ENCODE data around the gene GPAT3.

Gene GPAT3

GRCh38 chr4:83535520-83536361 lies at the start of gene GPAT3:
Gene GPAT3 (plus strand): TSS chr4:83536108. CDS start chr4:83536623, 515 bp downstream.
- no peak within 1 kb of the TSS for H3K4me3 ChIP-seq (ENCODE audit: low read length)
- no peaks in the 10 kb centered on the region for H3K4me1 ChIP-seq (ENCODE audit: control insufficient read depth, low read length)
- no peaks in the 10 kb centered on the region for H3F3A ChIP-seq (ENCODE audit: control insufficient read depth, insufficient read depth)
- TF ChIP-seq, protein P1, sequence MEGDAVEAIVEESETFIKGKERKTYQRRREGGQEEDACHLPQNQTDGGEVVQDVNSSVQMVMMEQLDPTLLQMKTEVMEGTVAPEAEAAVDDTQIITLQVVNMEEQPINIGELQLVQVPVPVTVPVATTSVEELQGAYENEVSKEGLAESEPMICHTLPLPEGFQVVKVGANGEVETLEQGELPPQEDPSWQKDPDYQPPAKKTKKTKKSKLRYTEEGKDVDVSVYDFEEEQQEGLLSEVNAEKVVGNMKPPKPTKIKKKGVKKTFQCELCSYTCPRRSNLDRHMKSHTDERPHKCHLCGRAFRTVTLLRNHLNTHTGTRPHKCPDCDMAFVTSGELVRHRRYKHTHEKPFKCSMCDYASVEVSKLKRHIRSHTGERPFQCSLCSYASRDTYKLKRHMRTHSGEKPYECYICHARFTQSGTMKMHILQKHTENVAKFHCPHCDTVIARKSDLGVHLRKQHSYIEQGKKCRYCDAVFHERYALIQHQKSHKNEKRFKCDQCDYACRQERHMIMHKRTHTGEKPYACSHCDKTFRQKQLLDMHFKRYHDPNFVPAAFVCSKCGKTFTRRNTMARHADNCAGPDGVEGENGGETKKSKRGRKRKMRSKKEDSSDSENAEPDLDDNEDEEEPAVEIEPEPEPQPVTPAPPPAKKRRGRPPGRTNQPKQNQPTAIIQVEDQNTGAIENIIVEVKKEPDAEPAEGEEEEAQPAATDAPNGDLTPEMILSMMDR (IDR thresholded peaks at IDR 0.05; ENCODE audit: low read depth, low read length, poor library complexity, severe bottlenecking): no peak
- no peaks in the 10 kb centered on the region for H3K9me2 ChIP-seq (replicated peaks; ENCODE audit: control insufficient read depth, low read length)
- peaks cover 36% of the 10 kb centered on the region for H3K27me3 ChIP-seq (ENCODE audit: control insufficient read depth, low read length)
- H4K20me1 ChIP-seq (ENCODE audit: control insufficient read depth, insufficient read depth, low read depth, low read length): no peaks in the 10 kb centered on the region
- H3K4me2 ChIP-seq (ENCODE audit: low read length): no peak within 1 kb of the TSS
- no peaks in the 10 kb centered on the region for H3K36me3 ChIP-seq (ENCODE audit: control insufficient read depth, low read length)
- H3K27ac ChIP-seq (ENCODE audit: low read depth, low read length): no peak within 1 kb of the TSS
- no peaks in the 10 kb centered on the region for H3K79me2 ChIP-seq (ENCODE audit: control insufficient read depth, low read length)
- H3K9me3 ChIP-seq (ENCODE audit: control insufficient read depth, insufficient read depth, low read length): no peaks in the 10 kb centered on the region

DNA sequence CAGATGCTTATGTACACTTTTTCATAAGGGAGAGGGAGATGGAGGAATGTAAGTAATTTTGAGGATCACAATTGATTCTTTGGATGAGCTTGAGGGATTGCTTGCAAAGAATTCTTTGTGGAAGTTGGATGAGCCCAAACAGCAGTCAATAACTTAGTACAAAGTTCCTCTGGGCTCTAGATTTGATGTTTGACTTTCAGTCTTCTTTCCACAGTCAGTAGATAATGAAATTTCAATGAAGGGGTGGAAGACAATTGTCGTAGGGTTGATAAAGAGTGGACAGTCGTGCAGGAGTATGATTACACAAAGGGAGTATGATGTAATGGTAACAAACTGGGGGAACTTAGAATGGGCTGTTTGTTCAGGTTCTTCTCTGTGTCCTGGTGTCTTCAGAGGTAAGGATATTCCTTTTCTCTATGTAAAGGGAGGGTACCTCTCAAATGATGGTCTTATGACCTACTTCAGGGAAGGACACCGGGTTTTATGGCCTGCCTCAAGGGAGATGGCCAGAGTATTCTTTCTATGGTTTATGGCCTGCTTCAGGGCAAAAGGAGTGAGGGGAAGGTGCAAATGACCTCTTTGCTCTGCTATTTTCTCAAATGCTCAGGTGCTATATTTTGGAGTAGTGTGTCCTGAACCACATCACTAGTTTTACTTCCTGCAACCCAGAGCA lies 49.3 kb upstream of the GPAT3 start:
- H3K27ac ChIP-seq (ENCODE audit: low read depth, low read length): no peak overlapping the region
- H3K4me2 ChIP-seq (ENCODE audit: low read length): no peak overlapping the region
- no peak overlapping the region for H3K4me3 ChIP-seq (ENCODE audit: low read length)
- no peaks in the 10 kb centered on the region for H4K20me1 ChIP-seq (ENCODE audit: control insufficient read depth, insufficient read depth, low read depth, low read length)
- H3K4me1 ChIP-seq (ENCODE audit: control insufficient read depth, low read length): peaks cover 26% of the 10 kb centered on the region
- H3K27me3 ChIP-seq (ENCODE audit: control insufficient read depth, low read length): no peaks in the 10 kb centered on the region
- no peak for TF ChIP-seq EZH2phosphoT487 (IDR thresholded peaks at IDR 0.05; ENCODE audit: borderline replicate concordance, low read length)
- TF ChIP-seq, protein P1 (IDR thresholded peaks at IDR 0.05; ENCODE audit: low read depth, low read length, poor library complexity, severe bottlenecking): no peak
- H3K79me2 ChIP-seq (ENCODE audit: control insufficient read depth, low read length): peaks cover 21% of the 10 kb centered on the region
- H3K9me2 ChIP-seq (replicated peaks; ENCODE audit: control insufficient read depth, low read length): no peaks in the 10 kb centered on the region
- H3F3A ChIP-seq (ENCODE audit: control insufficient read depth, insufficient read depth): peaks cover 3% of the 10 kb centered on the region
- H3K9me3 ChIP-seq (ENCODE audit: control insufficient read depth, insufficient read depth, low read length): no peaks in the 10 kb centered on the region
- peaks cover 17% of the 10 kb centered on the region for H3K36me3 ChIP-seq (ENCODE audit: control insufficient read depth, low read length)

GRCh38 chr4:83489711-83490326 lies 46.1 kb upstream of the GPAT3 start:
- Histone ChIP-seq H3F3A (ENCODE audit: control insufficient read depth, insufficient read depth) (no peaks in the 10 kb centered on the region; the same call in 1 of the 2 replicates), H3K79me2 (ENCODE audit: control insufficient read depth, low read length) (no peaks in the 10 kb centered on the region), H3K4me2 (ENCODE audit: low read length) (no peak overlapping the region), H3K27me3 (ENCODE audit: control insufficient read depth, low read length) (no peaks in the 10 kb centered on the region), H3K9me3 (ENCODE audit: control insufficient read depth, insufficient read depth, low read length) (no peaks in the 10 kb centered on the region), H3K4me1 (ENCODE audit: control insufficient read depth, low read length) (peaks cover 6% of the 10 kb centered on the region), H3K36me3 (ENCODE audit: control insufficient read depth, low read length) (no peaks in the 10 kb centered on the region), H3K4me3 (ENCODE audit: low read length) (no peak overlapping the region), H3K27ac (ENCODE audit: low read depth, low read length) (no peak overlapping the region), H4K20me1 (ENCODE audit: control insufficient read depth, insufficient read depth, low read depth, low read length) (no peaks in the 10 kb centered on the region), H3K9me2 (replicated peaks; ENCODE audit: control insufficient read depth, low read length) (no peaks in the 10 kb centered on the region)
- TF ChIP-seq EZH2phosphoT487 (IDR thresholded peaks at IDR 0.05; ENCODE audit: borderline replicate concordance, low read length): no peak
- TF ChIP-seq, protein P1 (IDR thresholded peaks at IDR 0.05; ENCODE audit: low read depth, low read length, poor library complexity, severe bottlenecking): no peak
